HG02798 (cell line): Measurements from ENCODE around the gene RNGTT.
A peak's percentile ranks its signal among the peaks of the same experiment; 100 is the strongest.

Experiments used
- ATAC-seq: cut with Tn5 transposase; IDR thresholded peaks from one replicate; pipeline ENCODE4 v1.9.1; 2021; ENCODE audit warnings: mild to moderate bottlenecking; ENCODE audit not compliant: unreplicated experiment, poor library complexity

RNGTT gene

GRCh38 chr6:88623531-88623930, 339.9 kb downstream of the RNGTT start:
- ATAC-seq = no peak

GRCh38 chr6:88619951-88620350, 343.5 kb downstream of the RNGTT start:
- no peak for ATAC-seq

GRCh38 chr6:88616380-88616779, 347.0 kb downstream of the RNGTT start:
- peak; percentile 65 for ATAC-seq

GRCh38 chr6:88614316-88614877, 349.0 kb downstream of the RNGTT start:
- ATAC-seq = peak; percentile 23

- ATAC-seq = peak; percentile 54
These were observed 350.8 kb downstream of the RNGTT start for GRCh38 chr6:88612631-88613030.

GRCh38 chr6:88611721-88612120, 351.7 kb downstream of the RNGTT start:
- no peak for ATAC-seq

GRCh38 chr6:88609983-88610382, 353.4 kb downstream of the RNGTT start:
- ATAC-seq = no peak

- ATAC-seq = no peak
These were observed 358.1 kb downstream of the RNGTT start for GRCh38 chr6:88605271-88605670.

GRCh38 chr6:88599571-88599970, 363.8 kb downstream of the RNGTT start:
- peak; percentile 87 for ATAC-seq

GRCh38 chr6:88596801-88597200, 366.6 kb downstream of the RNGTT start:
- no peak for ATAC-seq

GRCh38 chr6:88588938-88589337, 374.5 kb downstream of the RNGTT start:
- ATAC-seq = peak; percentile 55

GRCh38 chr6:88587150-88587520, 376.3 kb downstream of the RNGTT start:
- no peak for ATAC-seq

- ATAC-seq = no peak
These were observed 376.9 kb downstream of the RNGTT start for GRCh38 chr6:88586371-88587149.

GRCh38 chr6:88585276-88585692, 378.1 kb downstream of the RNGTT start:
- ATAC-seq = no peak

GRCh38 chr6:88584581-88585275, 378.7 kb downstream of the RNGTT start:
- no peak for ATAC-seq

- no peak for ATAC-seq
These were observed 386.0 kb downstream of the RNGTT start for GRCh38 chr6:88577461-88577860.

GRCh38 chr6:88575536-88575935, 387.9 kb downstream of the RNGTT start:
- ATAC-seq = no peak

- no peak for ATAC-seq
These were observed 388.8 kb downstream of the RNGTT start for GRCh38 chr6:88574651-88575050.

GRCh38 chr6:88574031-88574430, 389.4 kb downstream of the RNGTT start:
- no peak for ATAC-seq

- ATAC-seq = no peak
These were observed 389.9 kb downstream of the RNGTT start for GRCh38 chr6:88573561-88573960.

- peak; percentile 38 for ATAC-seq
These were observed 390.8 kb downstream of the RNGTT start for GRCh38 chr6:88572449-88573139.
